Neural progenitor cell (in vitro differentiated cells): Measurements from ENCODE around the gene SLC10A3. TPM values are rescaled to one million over a fixed set of nuclear protein-coding genes. Genes with fewer than 3 reads are reported as not detected.

Experiments used
- DNase-seq: peaks from one replicate; pipeline ENCODE4 v3.0.0-alpha.2; 2016; ENCODE audit warnings: low spot score
- H2AFZ ChIP-seq: fragments of 200-600 bp; sonication (generic); replicated peaks from 2 replicates; pipeline ENCODE4 v1.6.1; 2016; ENCODE audit warnings: antibody characterized with exemption
- H3F3A ChIP-seq: fragments of 200-600 bp; sonication (generic); 2 replicates; pipeline ENCODE4 v1.6.1; 2016; ENCODE audit warnings: antibody characterized with exemption, low read depth
- H3K27ac ChIP-seq: fragments of 200-600 bp; sonication (generic); 2 replicates; pipeline ENCODE4 v1.5.1; 2016; ENCODE audit warnings: mild to moderate bottlenecking
- H3K27me3 ChIP-seq: fragments of 200-600 bp; sonication (generic); 2 replicates; pipeline ENCODE4 v1.6.1; 2016; ENCODE audit warnings: mild to moderate bottlenecking, moderate library complexity
- H3K36me3 ChIP-seq: fragments of 200-600 bp; sonication (generic); 2 replicates; pipeline ENCODE4 v1.5.1; 2016
- H3K4me1 ChIP-seq: fragments of 200-600 bp; sonication (generic); 2 replicates; pipeline ENCODE4 v1.6.1; 2016; ENCODE audit warnings: mixed run types
- H3K4me2 ChIP-seq: fragments of 200-600 bp; sonication (generic); 2 replicates; pipeline ENCODE4 v1.6.1; 2016
- H3K4me3 ChIP-seq: fragments of 200-600 bp; sonication (generic); 2 replicates; pipeline ENCODE4 v1.5.1; 2016
- H3K79me2 ChIP-seq: fragments of 200-600 bp; sonication (generic); 2 replicates; pipeline ENCODE4 v1.6.1; 2016; ENCODE audit warnings: low read depth
- H3K9ac ChIP-seq: fragments of 200-600 bp; sonication (generic); 2 replicates; pipeline ENCODE4 v1.6.1; 2016
- H3K9me3 ChIP-seq: fragments of 200-600 bp; sonication (generic); 2 replicates; pipeline ENCODE4 v1.5.1; 2016; ENCODE audit warnings: low read depth
- H4K20me1 ChIP-seq: fragments of 200-600 bp; sonication (generic); 2 replicates; pipeline ENCODE4 v1.6.1; 2016; ENCODE audit warnings: low read depth
- H3K27ac Mint-ChIP-seq: 3 replicates; pipeline ENCODE4 v1.8.0; 2021; ENCODE audit warnings: mixed read lengths
- H3K27me3 Mint-ChIP-seq: 2 replicates; pipeline ENCODE4 v1.8.0; 2022; ENCODE audit warnings: low read depth, mild to moderate bottlenecking, inconsistent platforms, moderate library complexity, mixed read lengths; ENCODE audit not compliant: insufficient read depth
- H3K36me3 Mint-ChIP-seq: 3 replicates; pipeline ENCODE4 v1.8.0; 2021; ENCODE audit warnings: mixed read lengths
- H3K4me1 Mint-ChIP-seq: 3 replicates; pipeline ENCODE4 v1.8.0; 2021; ENCODE audit warnings: mixed read lengths
- H3K4me3 Mint-ChIP-seq: 3 replicates; pipeline ENCODE4 v1.8.0; 2021; ENCODE audit warnings: mild to moderate bottlenecking, moderate library complexity, mixed read lengths
- H3K9me3 Mint-ChIP-seq: 3 replicates; pipeline ENCODE4 v1.8.0; 2020; ENCODE audit warnings: mixed read lengths
- EZH2 ChIP-seq: fragments of 200-600 bp; sonication (generic); IDR thresholded peaks from 2 replicates; pipeline ENCODE4 v1.6.1; 2017; ENCODE audit warnings: antibody characterized with exemption, mild to moderate bottlenecking, moderate library complexity
- EZH2phosphoT487 ChIP-seq: fragments of 200-600 bp; sonication (generic); IDR thresholded peaks from 2 replicates; pipeline ENCODE4 v1.6.1; 2017; ENCODE audit warnings: antibody characterized with exemption
- total RNA-seq: library from RNA; depleted of rRNA; stranded (reverse); fragments of >200 nt; gene quantifications from 2 replicates; pipeline ENCODE4 v1.2.3, GENCODE V29; 2015; ENCODE audit warnings: low replicate concordance
- TF ChIP-seq, protein P1 (sequence below): fragments of 200-600 bp; sonication (generic); IDR thresholded peaks from 2 replicates; pipeline ENCODE4 v1.5.1; 2017; ENCODE audit warnings: antibody characterized with exemption, mild to moderate bottlenecking

The SLC10A3 gene
- total RNA-seq, 1 donor from 2014 or later = 3.5 TPM

DNA sequence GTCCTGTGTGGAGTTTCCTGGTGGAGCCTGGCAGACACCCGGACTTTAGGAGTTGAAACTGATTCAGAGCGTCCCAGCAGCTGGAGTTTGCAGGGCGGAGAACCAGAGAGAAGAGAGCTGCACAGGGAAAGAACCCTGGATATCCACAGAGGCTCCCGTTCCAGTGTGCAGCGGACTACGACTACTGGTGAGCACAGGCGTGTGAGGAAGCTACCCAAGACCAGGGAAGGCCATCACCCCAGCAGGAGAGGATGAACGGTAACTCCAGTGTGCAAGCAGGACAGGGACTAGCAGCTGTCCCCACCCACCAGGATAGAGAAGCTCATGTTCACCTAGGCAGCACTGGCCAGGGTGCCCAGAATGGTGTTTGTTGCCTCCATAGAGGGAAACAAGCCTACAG is 13.6 kb downstream of the SLC10A3 start:
- no peak overlapping the region for H3K4me2 ChIP-seq
- no peaks in the 10 kb centered on the region for H3K4me1 ChIP-seq
- H3F3A ChIP-seq = no peaks in the 10 kb centered on the region
- TF ChIP-seq EZH2phosphoT487 (no peak), EZH2 (no peak)
- TF ChIP-seq, protein P1, sequence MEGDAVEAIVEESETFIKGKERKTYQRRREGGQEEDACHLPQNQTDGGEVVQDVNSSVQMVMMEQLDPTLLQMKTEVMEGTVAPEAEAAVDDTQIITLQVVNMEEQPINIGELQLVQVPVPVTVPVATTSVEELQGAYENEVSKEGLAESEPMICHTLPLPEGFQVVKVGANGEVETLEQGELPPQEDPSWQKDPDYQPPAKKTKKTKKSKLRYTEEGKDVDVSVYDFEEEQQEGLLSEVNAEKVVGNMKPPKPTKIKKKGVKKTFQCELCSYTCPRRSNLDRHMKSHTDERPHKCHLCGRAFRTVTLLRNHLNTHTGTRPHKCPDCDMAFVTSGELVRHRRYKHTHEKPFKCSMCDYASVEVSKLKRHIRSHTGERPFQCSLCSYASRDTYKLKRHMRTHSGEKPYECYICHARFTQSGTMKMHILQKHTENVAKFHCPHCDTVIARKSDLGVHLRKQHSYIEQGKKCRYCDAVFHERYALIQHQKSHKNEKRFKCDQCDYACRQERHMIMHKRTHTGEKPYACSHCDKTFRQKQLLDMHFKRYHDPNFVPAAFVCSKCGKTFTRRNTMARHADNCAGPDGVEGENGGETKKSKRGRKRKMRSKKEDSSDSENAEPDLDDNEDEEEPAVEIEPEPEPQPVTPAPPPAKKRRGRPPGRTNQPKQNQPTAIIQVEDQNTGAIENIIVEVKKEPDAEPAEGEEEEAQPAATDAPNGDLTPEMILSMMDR = no peak
- no peak overlapping the region for H3K9ac ChIP-seq
- Mint-ChIP-seq H3K4me1 (no peaks in the 10 kb centered on the region), H3K36me3 (peaks cover 13% of the 10 kb centered on the region), H3K4me3 (no peak overlapping the region), H3K27me3 (peaks cover 5% of the 10 kb centered on the region), H3K27ac (no peak overlapping the region), H3K9me3 (peaks cover 30% of the 10 kb centered on the region)
- H3K9me3 ChIP-seq = no peaks in the 10 kb centered on the region
- no peak for DNase-seq
- no peak overlapping the region for H3K4me3 ChIP-seq
- H2AFZ ChIP-seq = no peak overlapping the region
- no peaks in the 10 kb centered on the region for H4K20me1 ChIP-seq
- H3K27me3 ChIP-seq = no peaks in the 10 kb centered on the region
- H3K27ac ChIP-seq = no peak overlapping the region
- no peaks in the 10 kb centered on the region for H3K36me3 ChIP-seq
- H3K79me2 ChIP-seq = no peaks in the 10 kb centered on the region

- Histone ChIP-seq H3K79me2 (no peaks in the 10 kb centered on the region), H3K4me3 (no peak overlapping the region), H3K27me3 (no peaks in the 10 kb centered on the region), H3K4me2 (no peak overlapping the region), H4K20me1 (no peaks in the 10 kb centered on the region), H3K9ac (no peak overlapping the region), H3K36me3 (no peaks in the 10 kb centered on the region), H3F3A (no peaks in the 10 kb centered on the region), H2AFZ (no peak overlapping the region), H3K9me3 (no peaks in the 10 kb centered on the region), H3K4me1 (no peaks in the 10 kb centered on the region), H3K27ac (no peak overlapping the region)
- Mint-ChIP-seq H3K4me3 (no peak overlapping the region), H3K27ac (no peak overlapping the region), H3K9me3 (peaks cover 28% of the 10 kb centered on the region), H3K27me3 (peaks cover 3% of the 10 kb centered on the region), H3K36me3 (peaks cover 15% of the 10 kb centered on the region), H3K4me1 (no peaks in the 10 kb centered on the region)
- DNase-seq = no peak
- TF ChIP-seq EZH2 (no peak), EZH2phosphoT487 (no peak)
- TF ChIP-seq, protein P1 = no peak
These were observed 16.7 kb downstream of the SLC10A3 start for GRCh38 chrX:154473683-154474082.

DNA sequence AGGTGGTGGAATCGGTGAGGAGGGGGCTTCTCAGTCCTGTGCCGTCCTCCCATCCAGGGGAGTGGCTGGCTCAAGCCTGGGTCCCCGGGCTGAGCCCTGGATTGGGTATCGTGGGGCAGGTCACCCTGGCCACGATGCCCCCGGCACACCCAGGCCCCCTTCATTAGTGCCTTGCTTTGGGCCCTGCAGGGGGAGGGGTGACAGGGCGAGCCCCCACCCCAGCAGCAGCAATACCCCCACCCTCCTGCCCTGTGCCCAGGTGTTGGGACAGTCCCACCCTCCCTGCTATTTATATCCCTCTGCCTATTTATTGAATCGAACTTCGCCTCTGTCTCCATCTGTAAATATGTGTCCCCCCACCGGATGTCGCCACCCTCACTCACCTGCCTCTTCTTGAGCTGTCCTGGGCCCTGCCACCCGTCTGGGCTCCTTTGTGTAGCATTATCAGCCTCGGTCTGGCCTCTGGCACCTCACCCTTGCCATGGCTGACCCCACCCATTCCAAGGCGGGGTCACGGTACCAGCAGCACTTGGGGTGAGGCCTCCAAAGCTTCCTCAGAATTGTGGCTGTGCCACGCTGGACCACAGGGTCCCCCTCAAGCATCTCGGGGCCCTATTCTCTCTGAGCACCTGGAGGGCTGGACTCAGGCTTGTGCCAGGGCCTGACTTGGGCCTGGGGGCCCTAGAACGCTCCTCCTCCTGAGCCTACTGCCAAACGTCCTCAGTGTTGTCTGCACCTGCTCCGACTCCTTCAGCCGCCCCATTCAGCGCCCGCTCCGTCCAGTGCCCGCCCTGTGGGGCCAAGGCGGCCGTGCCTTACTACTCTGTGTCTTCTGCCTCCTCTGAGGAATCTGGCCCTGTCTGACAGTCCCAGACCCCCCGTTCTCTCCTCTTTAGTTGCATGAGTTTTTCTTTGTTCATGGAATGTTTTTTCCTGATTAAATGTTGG is 17.5 kb downstream of the SLC10A3 start:
- H3F3A ChIP-seq = no peaks in the 10 kb centered on the region
- peak overlapping the region; percentile 38 for H3K4me3 Mint-ChIP-seq
- H3K4me1 Mint-ChIP-seq = no peaks in the 10 kb centered on the region
- H3K36me3 Mint-ChIP-seq = peaks cover 15% of the 10 kb centered on the region
- H3K27me3 Mint-ChIP-seq = peaks cover 3% of the 10 kb centered on the region
- no peaks in the 10 kb centered on the region for H3K9me3 ChIP-seq
- H3K9ac ChIP-seq = no peak overlapping the region
- no peak overlapping the region for H2AFZ ChIP-seq
- no peak for DNase-seq
- H3K27ac ChIP-seq = no peak overlapping the region
- H3K4me1 ChIP-seq = no peaks in the 10 kb centered on the region
- H3K9me3 Mint-ChIP-seq = peaks cover 25% of the 10 kb centered on the region
- no peak overlapping the region for H3K4me2 ChIP-seq
- H3K27ac Mint-ChIP-seq = no peak overlapping the region
- no peak overlapping the region for H3K4me3 ChIP-seq
- H3K36me3 ChIP-seq = no peaks in the 10 kb centered on the region
- no peaks in the 10 kb centered on the region for H3K79me2 ChIP-seq
- no peaks in the 10 kb centered on the region for H3K27me3 ChIP-seq
- no peaks in the 10 kb centered on the region for H4K20me1 ChIP-seq
- TF ChIP-seq, protein P1 = no peak
- no peak for TF ChIP-seq EZH2phosphoT487
- no peak for TF ChIP-seq EZH2
